Activated CD8-positive, alpha-beta memory T cell treated with anti-CD3 and anti-CD28 coated beads, Interleukin-2, amount 50 U/mL, for 1 hour (primary cell): Measurements from ENCODE around the gene CALM3.

Experiments used
- DNase-seq: peaks from one replicate; pipeline ENCODE4 v3.0.0-alpha.2; 2020; ENCODE audit errors: extremely low read depth

The CALM3 gene

DNA sequence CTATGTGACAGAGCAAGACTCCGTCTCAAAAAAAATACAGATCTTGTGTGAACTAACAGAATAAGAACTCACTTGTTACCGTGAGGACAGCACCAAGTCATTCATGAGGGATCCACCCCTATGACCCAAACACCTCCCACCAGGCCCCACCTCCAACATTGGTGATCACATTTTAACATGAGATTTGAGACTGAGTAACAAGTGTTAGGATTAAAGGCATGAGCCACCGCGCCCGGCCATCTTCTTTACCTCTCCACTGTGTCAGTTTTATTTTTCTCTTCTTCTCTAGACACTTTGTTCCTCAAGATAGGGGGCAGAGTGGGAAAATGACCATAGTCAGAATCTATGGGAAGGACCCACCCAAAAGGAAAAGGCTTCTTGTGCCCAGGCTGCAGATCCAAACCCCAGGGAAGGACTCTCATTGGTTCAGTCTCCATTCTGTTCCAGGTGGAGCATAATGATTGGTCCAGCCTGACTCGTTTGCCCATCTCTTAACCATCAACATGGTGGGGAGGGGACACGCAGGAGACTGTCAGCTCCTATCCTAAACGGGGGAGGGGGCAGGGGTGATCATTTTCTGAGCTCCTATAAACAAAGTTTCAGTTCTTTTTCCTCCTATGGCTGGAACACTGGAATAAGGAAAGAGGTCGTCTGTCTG, 1.3 kb upstream of the CALM3 start:
- DNase-seq: no peak

DNA sequence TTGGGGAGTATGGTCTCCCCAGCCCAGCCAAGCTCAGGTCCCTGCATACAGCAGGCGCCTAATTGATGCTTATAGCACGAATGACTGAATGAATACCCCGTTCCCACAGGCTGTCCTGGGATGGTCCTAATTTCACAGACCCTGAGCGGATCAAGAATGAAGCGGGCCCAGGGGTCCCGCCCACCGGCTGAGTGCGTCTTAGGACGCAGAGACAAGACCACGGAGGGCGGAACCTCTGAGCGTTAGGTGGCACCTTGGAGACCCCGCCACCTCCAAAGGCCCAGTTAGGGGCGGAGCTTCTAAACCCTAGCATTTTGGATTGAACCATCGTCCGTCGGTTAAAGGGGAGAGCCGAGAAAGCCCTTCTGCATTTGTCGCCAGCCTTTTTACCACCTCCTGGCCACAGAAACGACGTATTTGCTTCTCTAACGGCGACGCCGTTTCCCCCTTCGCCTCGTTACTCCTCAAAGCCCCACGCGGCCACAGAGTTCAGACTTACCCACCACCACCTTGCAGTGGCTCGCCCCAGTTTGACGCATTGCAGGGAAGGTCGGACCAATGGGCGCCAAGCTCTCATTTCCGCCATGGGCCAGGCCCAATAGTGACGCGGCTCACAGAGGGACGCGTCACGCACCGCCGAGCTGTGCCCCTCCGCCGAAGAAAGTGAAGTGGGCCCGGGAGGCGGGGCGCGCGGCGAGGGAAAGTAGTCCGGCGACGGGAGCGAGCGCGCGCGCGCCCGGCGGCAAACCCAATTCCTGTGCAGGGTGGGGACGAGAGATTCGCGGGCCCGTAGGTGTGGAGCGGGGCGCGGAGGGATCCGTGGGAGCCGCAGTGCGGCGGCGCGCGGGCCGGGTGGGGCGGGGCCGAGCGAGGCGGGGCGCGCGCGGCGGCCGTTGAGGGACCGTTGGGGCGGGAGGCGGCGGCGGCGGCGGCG, 479 bp upstream of the CALM3 start:
- peak; percentile 95 for DNase-seq

GRCh38 chr19:46602392-46603194, 1.5 kb downstream of the CALM3 start:
- DNase-seq: no peak

DNA sequence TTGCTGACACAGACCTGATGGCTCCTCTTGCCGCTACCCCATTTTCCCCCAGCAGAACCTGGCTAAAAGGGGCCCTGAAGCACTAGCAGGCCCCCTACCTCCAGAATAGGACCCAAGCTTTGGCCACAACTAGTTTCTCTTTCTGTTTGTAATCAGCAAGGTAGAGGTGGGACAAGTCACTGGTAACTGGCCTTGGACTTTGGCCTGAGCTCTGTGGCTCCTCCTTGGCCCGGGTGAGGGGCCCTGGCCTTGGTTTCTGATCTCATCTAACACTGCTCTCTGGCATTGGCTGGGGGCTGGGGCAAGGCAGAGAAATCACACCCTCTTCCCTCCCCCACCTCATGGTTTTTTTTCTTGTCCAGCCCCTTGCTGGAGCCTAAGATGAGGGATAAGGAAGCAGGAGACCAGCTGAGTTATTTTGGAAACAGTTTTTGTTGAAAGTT, 2.1 kb downstream of the CALM3 start:
- no peak for DNase-seq

- DNase-seq: no peak
These were observed 2.7 kb downstream of the CALM3 start for GRCh38 chr19:46603752-46604231.

DNA sequence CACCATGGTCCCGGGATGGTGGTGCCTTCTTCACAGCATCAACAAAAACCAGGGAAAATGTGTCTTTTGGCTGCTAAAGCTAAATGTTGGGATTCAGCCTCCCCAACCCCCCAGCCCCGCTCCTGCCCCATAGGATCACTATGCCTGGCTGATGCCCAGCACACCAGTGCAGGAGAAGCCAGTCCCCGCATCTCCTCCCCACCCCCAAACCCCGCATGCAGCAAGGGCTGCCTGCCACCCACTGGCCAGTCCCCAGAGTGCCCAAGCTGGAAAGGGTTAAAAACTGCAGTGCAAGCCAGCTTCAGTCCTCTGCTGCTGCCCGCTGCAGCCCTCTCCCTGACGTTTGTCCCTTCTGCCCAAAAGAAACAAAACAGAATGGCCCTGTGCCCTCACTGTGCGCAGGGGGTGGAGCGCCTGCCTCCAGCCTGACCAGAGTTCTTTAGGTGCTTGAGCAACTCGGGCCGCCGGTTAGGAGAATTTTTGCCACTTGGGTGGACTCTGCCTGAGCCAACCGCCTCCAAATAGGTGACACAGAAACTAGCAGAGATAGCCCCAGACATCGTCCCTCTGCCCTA, 3.7 kb downstream of the CALM3 start:
- DNase-seq: no peak

DNA sequence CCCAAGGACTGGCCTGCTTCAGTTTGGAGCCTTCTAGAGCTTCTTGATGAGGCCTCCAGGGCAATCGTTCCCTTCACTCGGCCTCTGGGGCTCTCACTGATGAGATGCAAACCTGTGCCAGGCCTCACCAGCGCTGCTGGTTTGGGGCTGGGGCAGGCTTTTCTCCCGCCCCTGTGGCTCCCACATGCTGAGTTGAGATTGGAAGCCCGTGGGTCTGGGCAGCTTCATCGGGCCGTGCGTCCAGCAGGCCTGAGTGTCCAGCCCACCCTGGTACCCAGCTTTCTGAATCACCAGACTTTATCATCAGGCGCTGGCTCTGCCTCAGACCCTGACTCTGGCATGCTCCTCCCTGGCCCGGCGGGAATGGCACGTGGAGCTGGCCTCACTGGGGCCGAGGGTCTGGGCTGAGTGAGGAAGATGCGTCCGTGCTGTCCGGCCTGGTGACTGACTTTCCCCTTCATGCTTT, 4.3 kb downstream of the CALM3 start:
- DNase-seq: no peak

DNA sequence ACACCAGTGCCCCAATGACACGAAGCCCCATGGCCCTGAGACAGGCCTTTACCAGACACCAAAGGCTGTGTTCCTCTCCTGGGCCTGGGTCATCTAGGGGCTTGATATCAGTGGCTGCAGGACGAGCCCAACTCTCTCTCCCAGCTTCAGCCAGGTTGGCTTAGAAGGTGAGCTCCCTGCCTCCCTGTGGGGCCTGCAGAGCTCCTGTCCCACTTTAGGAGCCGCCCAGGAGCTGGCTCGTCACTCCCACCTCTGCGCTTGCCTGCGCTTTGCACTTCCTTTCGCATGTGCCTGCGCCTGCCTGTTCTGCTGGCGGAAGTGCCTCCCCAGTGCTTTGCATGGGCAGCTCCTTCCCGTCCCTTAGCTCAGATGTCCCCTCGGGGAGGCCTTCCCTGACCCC, 4.9 kb downstream of the CALM3 start:
- no peak for DNase-seq

GRCh38 chr19:46606681-46607447, 5.7 kb downstream of the CALM3 start:
- DNase-seq: no peak

DNA sequence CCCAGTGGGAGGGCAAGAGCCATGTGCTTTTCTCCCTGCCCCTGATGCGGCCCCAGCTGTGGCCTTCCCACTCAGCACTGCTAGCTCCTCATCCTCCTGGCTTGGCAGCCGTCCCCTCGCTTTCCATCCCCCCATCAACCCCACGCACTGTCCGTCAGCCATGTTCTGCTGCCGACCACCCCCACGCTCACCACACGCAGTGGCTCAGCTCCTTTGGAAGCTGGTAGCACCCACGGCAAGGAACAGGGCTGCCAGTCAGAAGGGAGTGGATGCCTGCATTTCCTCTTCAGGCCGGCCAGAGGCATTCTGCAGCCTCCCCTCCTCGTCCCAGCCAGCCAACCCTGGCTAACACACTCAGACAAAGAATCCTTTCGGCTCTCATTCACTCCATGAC, 6.3 kb downstream of the CALM3 start:
- no peak for DNase-seq

DNA sequence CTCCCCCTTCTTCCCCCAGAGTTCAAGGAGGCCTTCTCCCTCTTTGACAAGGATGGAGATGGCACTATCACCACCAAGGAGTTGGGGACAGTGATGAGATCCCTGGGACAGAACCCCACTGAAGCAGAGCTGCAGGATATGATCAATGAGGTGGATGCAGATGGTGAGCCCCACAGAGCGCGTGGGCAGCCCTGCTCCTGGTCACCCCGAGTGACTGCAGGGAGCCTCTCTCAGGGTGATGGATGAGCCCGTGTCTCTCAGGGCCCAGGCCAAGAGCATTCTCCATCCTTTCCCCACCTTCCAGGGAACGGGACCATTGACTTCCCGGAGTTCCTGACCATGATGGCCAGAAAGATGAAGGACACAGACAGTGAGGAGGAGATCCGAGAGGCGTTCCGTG, 7.0 kb downstream of the CALM3 start:
- no peak for DNase-seq

GRCh38 chr19:46608581-46609345, 7.6 kb downstream of the CALM3 start:
- DNase-seq: no peak

DNA sequence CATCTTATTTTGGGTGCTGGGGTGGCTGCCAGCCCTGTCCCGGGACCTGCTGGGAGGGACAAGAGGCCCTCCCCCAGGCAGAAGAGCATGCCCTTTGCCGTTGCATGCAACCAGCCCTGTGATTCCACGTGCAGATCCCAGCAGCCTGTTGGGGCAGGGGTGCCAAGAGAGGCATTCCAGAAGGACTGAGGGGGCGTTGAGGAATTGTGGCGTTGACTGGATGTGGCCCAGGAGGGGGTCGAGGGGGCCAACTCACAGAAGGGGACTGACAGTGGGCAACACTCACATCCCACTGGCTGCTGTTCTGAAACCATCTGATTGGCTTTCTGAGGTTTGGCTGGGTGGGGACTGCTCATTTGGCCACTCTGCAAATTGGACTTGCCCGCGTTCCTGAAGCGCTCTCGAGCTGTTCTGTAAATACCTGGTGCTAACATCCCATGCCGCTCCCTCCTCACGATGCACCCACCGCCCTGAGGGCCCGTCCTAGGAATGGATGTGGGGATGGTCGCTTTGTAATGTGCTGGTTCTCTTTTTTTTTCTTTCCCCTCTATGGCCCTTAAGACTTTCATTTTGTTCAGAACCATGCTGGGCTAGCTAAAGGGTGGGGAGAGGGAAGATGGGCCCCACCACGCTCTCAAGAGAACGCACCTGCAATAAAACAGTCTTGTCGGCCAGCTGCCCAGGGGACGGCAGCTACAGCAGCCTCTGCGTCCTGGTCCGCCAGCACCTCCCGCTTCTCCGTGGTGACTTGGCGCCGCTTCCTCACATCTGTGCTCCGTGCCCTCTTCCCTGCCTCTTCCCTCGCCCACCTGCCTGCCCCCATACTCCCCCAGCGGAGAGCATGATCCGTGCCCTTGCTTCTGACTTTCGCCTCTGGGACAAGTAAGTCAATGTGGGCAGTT, 8.6 kb downstream of the CALM3 start:
- DNase-seq: no peak

- no peak for DNase-seq
These were observed 9.3 kb downstream of the CALM3 start for GRCh38 chr19:46610413-46610775.

GRCh38 chr19:46610851-46611770, 10.0 kb downstream of the CALM3 start:
- no peak for DNase-seq

DNA sequence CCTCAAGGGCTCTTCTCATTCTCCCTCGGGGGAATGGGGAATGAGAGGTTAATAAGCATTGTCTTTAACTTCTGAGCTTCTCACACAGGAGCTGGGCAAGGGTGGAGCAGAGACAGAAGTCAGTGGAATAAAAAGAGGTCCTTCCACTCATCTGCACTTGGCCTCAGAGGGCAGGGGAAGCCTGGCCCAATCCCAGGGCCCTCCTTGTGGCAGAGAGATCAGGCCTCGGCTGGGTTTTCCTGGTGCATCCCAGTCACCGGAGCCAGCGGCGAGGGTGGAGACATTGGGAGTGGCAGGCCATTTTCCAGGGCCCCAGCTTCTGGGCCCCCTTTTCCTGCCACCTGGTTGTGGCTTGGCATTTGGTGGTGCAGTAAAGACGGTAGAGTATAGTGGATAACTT, 10.6 kb downstream of the CALM3 start:
- no peak for DNase-seq

DNA sequence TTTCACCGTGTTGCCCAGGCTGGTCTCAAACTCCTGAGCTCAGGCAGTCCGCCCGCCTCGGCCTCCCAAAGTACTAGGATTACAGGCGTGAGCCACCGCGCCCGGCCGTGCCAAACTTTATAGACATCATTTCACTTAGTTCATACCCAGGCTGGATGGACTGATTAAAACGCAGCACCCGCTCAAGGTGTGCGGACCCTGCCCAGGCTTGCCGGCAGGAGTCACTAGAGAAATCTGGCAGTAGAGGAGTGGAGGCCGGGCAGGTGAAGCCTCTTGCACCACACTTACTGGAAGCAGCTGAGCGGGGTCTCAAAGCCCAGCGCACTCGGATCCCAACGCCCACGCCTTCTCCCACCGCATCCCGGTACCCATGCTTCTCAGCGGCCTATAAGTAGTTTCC, 12.4 kb downstream of the CALM3 start:
- DNase-seq: no peak

DNA sequence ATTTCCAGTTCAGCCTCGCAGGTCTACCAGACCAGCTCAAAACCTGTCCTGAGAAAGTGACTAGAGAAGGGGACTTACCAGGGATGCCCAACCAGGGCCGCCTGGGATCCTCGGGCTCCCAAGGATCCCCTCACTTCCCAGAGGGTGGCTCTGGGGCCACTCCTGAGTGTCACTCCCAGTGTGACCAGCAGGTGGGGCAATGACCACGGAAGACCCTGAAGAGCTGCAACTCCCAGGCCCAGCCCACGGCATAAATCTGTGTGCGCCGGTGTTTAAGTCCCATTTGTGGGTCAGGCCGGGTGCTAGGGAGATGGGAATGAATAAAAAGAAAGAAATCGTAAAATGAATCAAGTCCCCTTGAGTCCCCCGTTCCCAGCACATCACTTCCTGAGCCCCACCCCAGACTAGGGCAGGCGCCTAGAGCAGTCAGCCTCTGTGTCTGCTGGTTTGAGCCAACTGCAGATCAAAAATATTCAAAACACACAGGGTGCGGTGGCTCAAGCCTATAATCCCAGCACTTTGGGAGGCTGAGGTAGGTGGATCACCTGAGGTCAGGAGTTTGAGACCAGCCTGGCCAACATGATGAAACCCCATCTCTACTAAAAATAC, 13.1 kb downstream of the CALM3 start:
- peak; percentile 50 for DNase-seq
